ENCODE data around the gene DNAJB2. TPM values are rescaled to one million over a fixed set of nuclear protein-coding genes. Genes with fewer than 3 reads are reported as not detected.
"Not testable (repeated sequence)": the region's sequence is repeated elsewhere in the genome, so short reads cannot be mapped to it uniquely, and the experiment has no call there.

DNAJB2 gene
- total RNA-seq, 2 donors from 2014 or later: 42.0 to 45.7 TPM

GRCh38 chr2:219280651-219281050 lies 1.5 kb downstream of the DNAJB2 start:
- DNase-seq (ENCODE audit: low spot score): peak; percentile 29
- intact Hi-C loops (cut with DNase I): no loop called here

GRCh38 chr2:219281588-219281987 lies 2.4 kb downstream of the DNAJB2 start:
- intact Hi-C loops (cut with DNase I): no loop called here
- peak; percentile 59 for DNase-seq (ENCODE audit: low spot score)

- intact Hi-C loops (cut with DNase I): no loop called here
- DNase-seq (ENCODE audit: low spot score): no peak
Measured at GRCh38 chr2:219282375-219282774, 3.2 kb downstream of the DNAJB2 start.

- DNase-seq (ENCODE audit: low spot score): peak; percentile 71
- intact Hi-C loops (cut with DNase I): no loop called here
Measured at GRCh38 chr2:219282943-219283581, 3.9 kb downstream of the DNAJB2 start.

- peak; percentile 80 for DNase-seq (ENCODE audit: low spot score)
- intact Hi-C loops (cut with DNase I): no loop called here
Measured at GRCh38 chr2:219284501-219285372, 5.6 kb downstream of the DNAJB2 start.

GRCh38 chr2:219285373-219285735 lies 6.2 kb downstream of the DNAJB2 start:
- intact Hi-C loops (cut with DNase I): no loop called here
- DNase-seq (ENCODE audit: low spot score): no peak

GRCh38 chr2:219285894-219286425 lies 6.8 kb downstream of the DNAJB2 start:
- intact Hi-C loops (cut with DNase I): no loop called here
- DNase-seq (ENCODE audit: low spot score): peak; percentile 69

GRCh38 chr2:219286436-219287115 lies 7.4 kb downstream of the DNAJB2 start:
- intact Hi-C loops (cut with DNase I): no loop called here
- DNase-seq (ENCODE audit: low spot score): peak; percentile 68

- intact Hi-C loops (cut with DNase I); DNase-seq (ENCODE audit: low spot score): not testable (repeated sequence)
Measured at GRCh38 chr2:219287116-219287440, 7.9 kb downstream of the DNAJB2 start.

- peak; percentile 61 for DNase-seq (ENCODE audit: low spot score)
- intact Hi-C loops (cut with DNase I): no loop called here
Measured at GRCh38 chr2:219287580-219288265, 8.6 kb downstream of the DNAJB2 start.

- DNase-seq (ENCODE audit: low spot score): no peak
- intact Hi-C loops (cut with DNase I): no loop called here
Measured at GRCh38 chr2:219289195-219289536, 10.0 kb downstream of the DNAJB2 start.

- intact Hi-C loops (cut with DNase I): no loop called here
- peak; percentile 93 for DNase-seq (ENCODE audit: low spot score)
Measured at GRCh38 chr2:219289537-219290361, 10.6 kb downstream of the DNAJB2 start.

GRCh38 chr2:219290381-219291171 lies 11.4 kb downstream of the DNAJB2 start:
- DNase-seq (ENCODE audit: low spot score): peak; percentile 64
- intact Hi-C loops (cut with DNase I): no loop called here

GRCh38 chr2:219291394-219291793 lies 12.2 kb downstream of the DNAJB2 start:
- intact Hi-C loops (cut with DNase I): no loop called here
- DNase-seq (ENCODE audit: low spot score): peak; percentile 72

- intact Hi-C loops (cut with DNase I): no loop called here
- DNase-seq (ENCODE audit: low spot score): peak; percentile 55
Measured at GRCh38 chr2:219291910-219292490, 12.8 kb downstream of the DNAJB2 start.

- intact Hi-C loops (cut with DNase I): no loop called here
Measured at GRCh38 chr2:219292616-219293015, 13.4 kb downstream of the DNAJB2 start.

GRCh38 chr2:219293736-219294231 lies 14.6 kb downstream of the DNAJB2 start:
- intact Hi-C loops (cut with DNase I): loop anchor here in 1 of 2 donors (2.0 kb wide), 1 partner anchor 15 kb away; the partner anchor contains the start of gene DNAJB2
- DNase-seq (ENCODE audit: low spot score): peak; percentile 71

More at GRCh38 chr2:219292616-219293015, 13.4 kb downstream of the DNAJB2 start:
- peak; percentile 68 for DNase-seq (ENCODE audit: low spot score)
